GM18526 (cell line): Measurements from ENCODE around the gene UMAD1.

Experiments used
- POLR2A ChIP-seq: IDR thresholded peaks from 3 replicates; pipeline ENCODE4 v1.6.1; 2011; ENCODE audit not compliant: insufficient read length; ENCODE audit errors: extremely low read depth

Gene UMAD1

GRCh38 chr7:7830122-7830878 lies 189.7 kb downstream of the UMAD1 start:
- TF ChIP-seq POLR2A: no peak

- no peak for TF ChIP-seq POLR2A
Measured at GRCh38 chr7:7832518-7832917, 192.0 kb downstream of the UMAD1 start.

GRCh38 chr7:7834761-7835160 lies 194.2 kb downstream of the UMAD1 start:
- no peak for TF ChIP-seq POLR2A

GRCh38 chr7:7841027-7841426 lies 200.5 kb downstream of the UMAD1 start:
- no peak for TF ChIP-seq POLR2A

GRCh38 chr7:7843240-7843639 lies 202.7 kb downstream of the UMAD1 start:
- no peak for TF ChIP-seq POLR2A

- TF ChIP-seq POLR2A: no peak
Measured at GRCh38 chr7:7843972-7844371, 203.4 kb downstream of the UMAD1 start.

GRCh38 chr7:7848246-7848645 lies 207.7 kb downstream of the UMAD1 start:
- TF ChIP-seq POLR2A: no peak

- no peak for TF ChIP-seq POLR2A
Measured at GRCh38 chr7:7848892-7849291, 208.3 kb downstream of the UMAD1 start.

- no peak for TF ChIP-seq POLR2A
Measured at GRCh38 chr7:7850150-7850549, 209.6 kb downstream of the UMAD1 start.

GRCh38 chr7:7851381-7851780 lies 210.8 kb downstream of the UMAD1 start:
- no peak for TF ChIP-seq POLR2A

- TF ChIP-seq POLR2A: no peak
Measured at GRCh38 chr7:7851991-7852390, 211.4 kb downstream of the UMAD1 start.

- no peak for TF ChIP-seq POLR2A
Measured at GRCh38 chr7:7857143-7857583, 216.6 kb downstream of the UMAD1 start.

GRCh38 chr7:7858559-7858958 lies 218.0 kb downstream of the UMAD1 start:
- TF ChIP-seq POLR2A: no peak

- no peak for TF ChIP-seq POLR2A
Measured at GRCh38 chr7:7859411-7859810, 218.9 kb downstream of the UMAD1 start.

- TF ChIP-seq POLR2A: no peak
Measured at GRCh38 chr7:7861211-7861633, 220.7 kb downstream of the UMAD1 start.

GRCh38 chr7:7862393-7862792 lies 221.8 kb downstream of the UMAD1 start:
- no peak for TF ChIP-seq POLR2A

- TF ChIP-seq POLR2A: no peak
Measured at GRCh38 chr7:7867846-7868571, 227.5 kb downstream of the UMAD1 start.

GRCh38 chr7:7868572-7868899 lies 228.0 kb downstream of the UMAD1 start:
- TF ChIP-seq POLR2A: no peak
